ENCODE results near the gene OR5A1. TPM values are rescaled to one million over a fixed set of nuclear protein-coding genes. Genes with fewer than 3 reads are reported as not detected.

OR5A1 gene
- total RNA-seq, 2 donors from 2014 or later, result not detected

GRCh38 chr11:59459916-59460315, 23.6 kb downstream of the OR5A1 start:
- H3K4me1 Mint-ChIP-seq, result no peaks in the 10 kb centered on the region
- H3K27me3 Mint-ChIP-seq (ENCODE audit: insufficient read depth), result no peaks in the 10 kb centered on the region

GRCh38 chr11:59463190-59463641, 26.9 kb downstream of the OR5A1 start:
- TF ChIP-seq, protein P1, sequence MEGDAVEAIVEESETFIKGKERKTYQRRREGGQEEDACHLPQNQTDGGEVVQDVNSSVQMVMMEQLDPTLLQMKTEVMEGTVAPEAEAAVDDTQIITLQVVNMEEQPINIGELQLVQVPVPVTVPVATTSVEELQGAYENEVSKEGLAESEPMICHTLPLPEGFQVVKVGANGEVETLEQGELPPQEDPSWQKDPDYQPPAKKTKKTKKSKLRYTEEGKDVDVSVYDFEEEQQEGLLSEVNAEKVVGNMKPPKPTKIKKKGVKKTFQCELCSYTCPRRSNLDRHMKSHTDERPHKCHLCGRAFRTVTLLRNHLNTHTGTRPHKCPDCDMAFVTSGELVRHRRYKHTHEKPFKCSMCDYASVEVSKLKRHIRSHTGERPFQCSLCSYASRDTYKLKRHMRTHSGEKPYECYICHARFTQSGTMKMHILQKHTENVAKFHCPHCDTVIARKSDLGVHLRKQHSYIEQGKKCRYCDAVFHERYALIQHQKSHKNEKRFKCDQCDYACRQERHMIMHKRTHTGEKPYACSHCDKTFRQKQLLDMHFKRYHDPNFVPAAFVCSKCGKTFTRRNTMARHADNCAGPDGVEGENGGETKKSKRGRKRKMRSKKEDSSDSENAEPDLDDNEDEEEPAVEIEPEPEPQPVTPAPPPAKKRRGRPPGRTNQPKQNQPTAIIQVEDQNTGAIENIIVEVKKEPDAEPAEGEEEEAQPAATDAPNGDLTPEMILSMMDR (conservative IDR thresholded peaks at IDR 0.05), result peak; percentile 38
- Mint-ChIP-seq H3K9me3 (no peaks in the 10 kb centered on the region), H3K27ac (no peak overlapping the region), H3K27me3 (ENCODE audit: insufficient read depth) (no peaks in the 10 kb centered on the region), H3K4me1 (no peaks in the 10 kb centered on the region), H3K36me3 (ENCODE audit: low read depth) (no peaks in the 10 kb centered on the region), H3K4me3 (no peak overlapping the region)
- no peaks in the 10 kb centered on the region for H3K27me3 ChIP-seq (ENCODE audit: control insufficient read depth, insufficient read depth, low read length, poor library complexity, severe bottlenecking)
- no peak overlapping the region for H3K27ac ChIP-seq (ENCODE audit: low read depth, low read length)
- H3K9me3 ChIP-seq (ENCODE audit: control insufficient read depth, low read length), result no peaks in the 10 kb centered on the region
- H3K36me3 ChIP-seq (ENCODE audit: control insufficient read depth, insufficient read depth, low read length), result no peaks in the 10 kb centered on the region
- WGBS, 2 experiments (ENCODE audit: insufficient coverage in 1 of 2, insufficient read length in 1 of 2), result 67 to 78% methylated on average over 3 to 5 of the region's 5 CpGs
- no peaks in the 10 kb centered on the region for H3K4me1 ChIP-seq (ENCODE audit: control insufficient read depth, insufficient read depth, low read length)
- no peak for DNase-seq
- H3K4me3 ChIP-seq (ENCODE audit: low read length), result no peak overlapping the region
- no peak overlapping the region for H3K9ac ChIP-seq (ENCODE audit: extremely low read depth, low read length, poor library complexity, severe bottlenecking)

More at GRCh38 chr11:59459916-59460315, 23.6 kb downstream of the OR5A1 start:
- H3K36me3 ChIP-seq (ENCODE audit: control insufficient read depth, insufficient read depth, low read length), result no peaks in the 10 kb centered on the region
- H3K4me3 Mint-ChIP-seq, result no peak overlapping the region
- no peak overlapping the region for H3K27ac ChIP-seq (ENCODE audit: low read depth, low read length)
- no peaks in the 10 kb centered on the region for H3K9me3 Mint-ChIP-seq
- WGBS, 2 experiments (ENCODE audit: insufficient coverage in 1 of 2, insufficient read length in 1 of 2), result 79 to 100% methylated on average over 1 to 3 of the region's 3 CpGs
- TF ChIP-seq, protein P1 (conservative IDR thresholded peaks at IDR 0.05), result no peak
- H3K4me1 ChIP-seq (ENCODE audit: control insufficient read depth, insufficient read depth, low read length), result no peaks in the 10 kb centered on the region
- DNase-seq, result no peak
- H3K9ac ChIP-seq (ENCODE audit: extremely low read depth, low read length, poor library complexity, severe bottlenecking), result no peak overlapping the region
- H3K4me3 ChIP-seq (ENCODE audit: low read length), result no peak overlapping the region
- H3K9me3 ChIP-seq (ENCODE audit: control insufficient read depth, low read length), result no peaks in the 10 kb centered on the region
- no peaks in the 10 kb centered on the region for H3K27me3 ChIP-seq (ENCODE audit: control insufficient read depth, insufficient read depth, low read length, poor library complexity, severe bottlenecking)
- no peaks in the 10 kb centered on the region for H3K36me3 Mint-ChIP-seq (ENCODE audit: low read depth)
- H3K27ac Mint-ChIP-seq, result no peak overlapping the region

- Mint-ChIP-seq H3K4me3 (no peak within 1 kb of the TSS), H3K27me3 (ENCODE audit: insufficient read depth) (no peaks in the 10 kb centered on the region), H3K36me3 (ENCODE audit: low read depth) (no peaks in the 10 kb centered on the region), H3K27ac (no peak within 1 kb of the TSS), H3K9me3 (no peaks in the 10 kb centered on the region), H3K4me1 (no peaks in the 10 kb centered on the region)
- Histone ChIP-seq H3K9me3 (ENCODE audit: control insufficient read depth, low read length) (no peaks in the 10 kb centered on the region), H3K9ac (ENCODE audit: extremely low read depth, low read length, poor library complexity, severe bottlenecking) (no peak within 1 kb of the TSS), H3K27me3 (ENCODE audit: control insufficient read depth, insufficient read depth, low read length, poor library complexity, severe bottlenecking) (no peaks in the 10 kb centered on the region), H3K4me3 (ENCODE audit: low read length) (no peak within 1 kb of the TSS), H3K27ac (ENCODE audit: low read depth, low read length) (no peak within 1 kb of the TSS), H3K4me1 (ENCODE audit: control insufficient read depth, insufficient read depth, low read length) (no peaks in the 10 kb centered on the region), H3K36me3 (ENCODE audit: control insufficient read depth, insufficient read depth, low read length) (no peaks in the 10 kb centered on the region)
- DNase-seq, result no peak
- TF ChIP-seq, protein P1 (conservative IDR thresholded peaks at IDR 0.05), result no peak
These were observed 36.7 kb downstream of the OR5A1 start, which contains the start of gene OR4D10 for GRCh38 chr11:59473015-59473414. Gene OR4D10, plus strand, starts transcription at chr11:59473315. Its CDS starts 4,115 bp downstream, at chr11:59477430.
